Mammary epithelial cell (primary cell): ENCODE results near the gene ASPG.

Experiments
- EZH2 ChIP-seq: IDR thresholded peaks from 2 replicates; pipeline ENCODE4 v1.6.1; 2012; ENCODE audit warnings: low read length, inconsistent platforms, borderline replicate concordance
- TF ChIP-seq, protein P1 (sequence below), 2 donors: IDR thresholded peaks in 1 of 2; conservative IDR thresholded peaks in 1 of 2; 2 replicates each; pipeline ENCODE4 v1.5.1; 2011 to 2012; ENCODE audit warnings: inconsistent platforms in 2 of 2, low read length in 2 of 2, mild to moderate bottlenecking in 2 of 2, control low read depth in 1 of 2, low read depth in 1 of 2; ENCODE audit not compliant: insufficient read depth in 1 of 2; ENCODE audit errors: extremely low read depth in 1 of 2

DNA sequence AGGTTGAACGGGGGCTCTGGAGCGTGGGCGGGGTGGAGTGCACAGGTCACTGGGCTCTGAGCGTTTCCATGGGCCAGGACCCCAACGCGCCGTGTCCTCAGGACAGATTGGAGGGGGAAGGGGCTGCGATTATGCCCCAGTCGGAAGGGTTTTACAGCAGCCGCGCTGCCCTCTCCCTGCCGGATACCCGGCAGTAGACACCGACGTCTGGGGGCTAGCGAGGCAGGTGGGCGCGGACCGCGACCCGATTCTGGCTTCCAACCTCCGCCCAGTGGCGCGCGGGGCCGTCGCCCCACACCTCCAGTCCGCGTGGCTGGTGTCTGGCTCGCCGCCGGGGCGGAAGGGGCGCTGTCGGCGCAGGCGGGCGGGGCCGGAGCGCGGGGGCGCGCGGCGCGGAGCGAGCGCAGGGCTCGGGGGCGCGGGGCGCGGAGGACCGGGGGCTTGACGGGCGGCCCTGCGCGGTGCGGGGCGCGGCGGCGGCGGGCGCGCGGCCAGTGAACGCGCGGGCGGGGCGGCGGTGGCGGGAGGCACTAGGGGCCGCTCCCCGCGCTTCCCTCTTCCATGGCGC lies 50.5 kb downstream of the ASPG start:
- TF ChIP-seq EZH2: peak; percentile 52
- TF ChIP-seq, protein P1, sequence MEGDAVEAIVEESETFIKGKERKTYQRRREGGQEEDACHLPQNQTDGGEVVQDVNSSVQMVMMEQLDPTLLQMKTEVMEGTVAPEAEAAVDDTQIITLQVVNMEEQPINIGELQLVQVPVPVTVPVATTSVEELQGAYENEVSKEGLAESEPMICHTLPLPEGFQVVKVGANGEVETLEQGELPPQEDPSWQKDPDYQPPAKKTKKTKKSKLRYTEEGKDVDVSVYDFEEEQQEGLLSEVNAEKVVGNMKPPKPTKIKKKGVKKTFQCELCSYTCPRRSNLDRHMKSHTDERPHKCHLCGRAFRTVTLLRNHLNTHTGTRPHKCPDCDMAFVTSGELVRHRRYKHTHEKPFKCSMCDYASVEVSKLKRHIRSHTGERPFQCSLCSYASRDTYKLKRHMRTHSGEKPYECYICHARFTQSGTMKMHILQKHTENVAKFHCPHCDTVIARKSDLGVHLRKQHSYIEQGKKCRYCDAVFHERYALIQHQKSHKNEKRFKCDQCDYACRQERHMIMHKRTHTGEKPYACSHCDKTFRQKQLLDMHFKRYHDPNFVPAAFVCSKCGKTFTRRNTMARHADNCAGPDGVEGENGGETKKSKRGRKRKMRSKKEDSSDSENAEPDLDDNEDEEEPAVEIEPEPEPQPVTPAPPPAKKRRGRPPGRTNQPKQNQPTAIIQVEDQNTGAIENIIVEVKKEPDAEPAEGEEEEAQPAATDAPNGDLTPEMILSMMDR (conservative IDR thresholded peaks at IDR 0.05 in 1 of 2, IDR thresholded peaks at IDR 0.05 in 1 of 2; ENCODE audit: extremely low read depth in 1 of 2, insufficient read depth in 1 of 2, low read depth in 1 of 2, low read length in 2 of 2): no peak
